T-cell (primary cell): Measurements from ENCODE around the gene ALDH18A1. TPM values are rescaled to one million over a fixed set of nuclear protein-coding genes. Genes with fewer than 3 reads are reported as not detected.

ENCODE experiments used
- total RNA-seq, 35 experiments: library from RNA in 6 of 35; stranded (reverse) in 6 of 35; fragments of 120-200 nt in 1 of 35; gene quantifications; one replicate each; pipeline versions ENCODE4 v1.2.1 to v1.2.4 and lab custom pipeline; 2013 to 2026

ALDH18A1 gene
- total RNA-seq, 5 donors from 2014 or later (not counting 1 experiment from before 2014, with no cell fraction given) = 24.7 to 32.7 (median 28.4) TPM

Other genes starting within 250 kb of the ALDH18A1 start
- 1 to 10 TPM in 4 of 5 donors, under 1 TPM in 1; 0.98 to 2.4 (median 1.8) TPM for gene SORBS1, start 95.3 kb downstream of the ALDH18A1 start, total RNA-seq
- gene TCTN3, start 37.2 kb upstream of the ALDH18A1 start, total RNA-seq = 10 to 100 TPM; 16.2 to 20.2 (median 18.8) TPM
- 1 to 10 TPM; 1.5 to 4.6 (median 1.9) TPM for gene ENTPD1, start 99.5 kb upstream of the ALDH18A1 start, total RNA-seq